AG09309 (cell line): ENCODE measurements around the gene ZNF521.

ENCODE experiments used
- DNase-seq: peaks from one replicate; pipeline ENCODE4 v3.0.0-alpha.2; 2010; ENCODE audit warnings: low read depth
- H3K4me3 ChIP-seq: 2 replicates; pipeline ENCODE4 v1.5.1; 2011; ENCODE audit warnings: mild to moderate bottlenecking, low read depth, low read length, moderate library complexity; ENCODE audit not compliant: control insufficient read depth
- CTCF ChIP-seq: IDR thresholded peaks from 2 replicates; pipeline ENCODE4 v1.5.1; 2011; ENCODE audit warnings: mild to moderate bottlenecking, low read depth, low read length, inconsistent platforms; ENCODE audit not compliant: insufficient read depth, control insufficient read depth; ENCODE audit errors: missing control alignments

Gene ZNF521

GRCh38 chr18:25351777-25352628 lies at the start of gene ZNF521:
TSS of gene ZNF521 (minus strand) at chr18:25352166. CDS start at chr18:25350946, 1,220 bp downstream.
- peak; percentile 52 for DNase-seq
- TF ChIP-seq CTCF: peak; percentile 52
- H3K4me3 ChIP-seq: peak within 1 kb of the TSS; percentile 61

GRCh38 chr18:25399554-25399953 lies 47.6 kb upstream of the ZNF521 start:
- DNase-seq: no peak
- no peak for TF ChIP-seq CTCF
- no peak overlapping the region for H3K4me3 ChIP-seq

- no peak for TF ChIP-seq CTCF
- H3K4me3 ChIP-seq: no peak overlapping the region
- DNase-seq: no peak
These were observed 40.2 kb upstream of the ZNF521 start for GRCh38 chr18:25392192-25392591.

- no peak overlapping the region for H3K4me3 ChIP-seq
- no peak for TF ChIP-seq CTCF
- no peak for DNase-seq
These were observed 21.6 kb upstream of the ZNF521 start for GRCh38 chr18:25373432-25374179.

GRCh38 chr18:25370391-25370790 lies 18.4 kb upstream of the ZNF521 start:
- H3K4me3 ChIP-seq: no peak overlapping the region
- no peak for TF ChIP-seq CTCF
- DNase-seq: no peak

- TF ChIP-seq CTCF: no peak
- no peak overlapping the region for H3K4me3 ChIP-seq
- DNase-seq: no peak
These were observed 13.3 kb upstream of the ZNF521 start for GRCh38 chr18:25365242-25365641.
